ENCODE measurements around the gene TREML1.

TREML1 gene

DNA sequence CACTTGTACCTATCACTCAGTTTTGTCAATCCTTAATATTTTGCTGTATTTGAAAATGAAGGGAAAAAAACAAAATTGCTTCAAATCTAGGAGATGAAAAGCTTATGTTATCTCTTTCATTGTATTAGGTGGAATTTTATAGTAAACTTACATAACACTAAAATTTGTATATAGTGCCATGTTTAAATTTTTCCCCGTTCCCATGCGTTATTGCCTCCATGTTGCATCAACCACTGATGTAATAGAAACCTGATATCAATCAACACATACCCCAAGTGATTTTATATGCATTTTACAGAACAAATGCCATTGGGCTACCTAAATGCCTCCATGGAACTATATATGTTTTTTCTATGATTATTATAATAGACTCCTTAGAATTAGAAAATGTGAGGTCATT, 23.5 kb upstream of the TREML1 start:
- no peak for DNase-seq

DNA sequence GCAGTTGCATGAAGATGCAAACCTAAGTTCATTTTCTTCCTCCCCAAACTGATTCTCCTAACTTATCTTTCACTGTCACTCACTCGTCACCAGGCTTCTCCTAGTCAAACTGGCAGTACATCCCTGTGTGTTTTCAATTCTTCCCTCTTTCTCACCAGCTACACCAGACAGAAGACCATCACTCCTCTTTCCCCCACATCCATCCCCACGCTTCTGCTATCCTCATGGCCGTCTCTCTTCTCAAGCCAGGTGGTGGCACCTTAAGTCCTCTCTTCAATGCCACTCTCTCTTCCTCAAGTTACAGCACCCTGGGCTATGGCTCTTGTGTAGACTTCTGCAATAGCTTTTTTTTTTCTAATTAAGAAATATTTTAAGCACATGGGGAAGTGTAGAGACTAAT, 23.1 kb upstream of the TREML1 start:
- DNase-seq, result no peak

DNA sequence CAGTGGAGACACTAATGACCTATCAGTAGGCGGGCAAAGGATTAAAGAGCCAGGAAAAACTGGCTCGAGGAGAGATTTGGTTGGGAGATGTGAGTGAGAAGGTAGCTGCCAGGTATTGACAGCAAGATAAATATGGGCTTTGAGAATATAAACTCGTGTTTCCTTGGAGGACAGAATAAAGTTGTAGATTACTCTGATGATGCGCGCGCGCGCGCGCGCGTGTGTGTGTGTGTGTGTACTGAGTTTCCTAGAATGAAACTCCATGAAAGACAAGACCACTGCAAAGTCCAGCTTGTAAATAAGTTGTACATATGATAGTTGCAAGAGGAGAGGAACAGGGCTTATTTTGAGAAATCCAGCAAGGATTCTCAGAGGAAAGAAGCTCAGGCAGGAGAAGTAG, 22.0 kb upstream of the TREML1 start:
- DNase-seq, result no peak

DNA sequence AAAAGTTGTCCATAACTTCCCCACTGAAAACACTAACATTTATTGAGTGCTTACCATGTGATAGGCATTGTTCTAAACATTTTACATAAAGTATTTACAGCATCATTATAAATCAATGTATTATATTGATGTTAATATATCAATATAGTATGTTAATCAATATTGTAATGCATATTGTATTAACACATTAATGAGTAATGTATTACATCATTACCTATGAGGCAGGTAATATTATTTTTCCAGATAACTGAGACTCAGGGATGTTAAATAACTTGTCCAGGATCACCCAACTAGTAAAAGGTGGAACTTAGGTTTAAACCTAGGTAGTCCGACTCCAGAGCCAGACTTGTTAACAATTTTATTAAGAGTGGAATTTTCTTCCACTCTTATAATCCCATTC, 20.9 kb upstream of the TREML1 start:
- no peak for DNase-seq

DNA sequence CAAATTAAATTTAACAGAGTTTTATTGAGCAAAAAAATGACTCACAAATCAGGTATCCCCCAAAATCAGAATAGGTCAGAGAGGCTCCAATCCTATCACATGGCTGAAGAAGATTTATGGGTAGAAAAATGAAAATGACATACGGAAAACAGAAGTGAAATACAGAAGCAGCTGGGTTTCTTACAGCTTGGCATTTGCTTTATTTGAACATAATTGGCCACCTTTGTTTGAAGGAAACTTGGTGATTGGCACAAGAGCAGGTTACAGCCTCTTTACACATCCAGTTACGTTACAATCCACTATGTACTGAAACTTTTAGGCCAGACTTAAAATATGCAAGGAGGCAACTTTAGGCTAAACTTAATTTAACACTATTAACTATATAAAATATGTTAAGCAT, 20.5 kb upstream of the TREML1 start:
- no peak for DNase-seq

DNA sequence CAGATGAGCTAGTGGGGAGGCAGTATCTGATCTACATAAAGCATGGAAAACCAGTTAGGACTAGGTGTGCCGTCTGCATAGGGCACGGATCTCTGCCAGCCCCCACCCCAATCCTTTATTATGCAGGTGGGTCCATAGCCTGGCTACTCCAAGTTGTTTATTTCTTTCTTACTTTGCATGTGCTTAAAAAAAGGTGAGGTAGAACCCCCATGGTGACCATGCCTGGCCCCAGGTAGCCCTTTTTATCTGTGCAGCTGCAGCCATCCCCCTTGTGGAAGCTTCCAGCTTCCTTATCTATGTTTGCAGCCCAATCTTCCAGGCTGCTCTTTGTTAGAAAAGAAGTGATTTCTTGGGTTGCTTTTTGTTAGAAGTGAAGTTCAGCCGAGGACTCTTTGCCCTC, 17.8 kb upstream of the TREML1 start:
- no peak for DNase-seq

DNA sequence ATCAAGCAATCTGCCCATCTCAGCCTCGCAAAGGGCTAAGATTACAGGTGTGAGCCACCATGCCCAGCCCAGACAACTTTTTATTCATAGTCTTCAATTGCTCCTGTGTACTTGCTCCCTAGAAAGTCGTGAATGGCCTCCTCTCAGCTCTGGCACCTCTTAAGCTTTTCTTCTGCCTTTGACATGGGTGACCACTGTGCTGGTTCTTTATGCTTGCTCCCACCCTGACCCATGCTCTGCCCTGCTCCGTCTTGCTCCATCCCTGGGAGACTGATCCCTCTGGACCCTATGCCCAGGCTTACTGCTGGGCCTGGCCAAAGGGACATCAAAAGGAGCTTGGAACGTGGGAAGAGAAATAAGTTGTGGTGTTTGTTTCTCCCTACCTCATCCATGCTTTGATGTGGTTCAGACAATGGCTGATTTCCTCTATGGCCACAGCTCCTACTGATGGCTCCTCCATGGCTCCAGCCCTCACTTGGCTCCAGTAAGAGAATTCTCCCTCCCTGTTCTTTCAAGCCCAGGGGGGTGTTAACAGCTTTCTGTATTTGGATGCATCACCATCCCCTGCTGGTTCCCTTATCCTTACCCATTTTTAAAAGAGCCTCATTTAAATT, 16.5 kb upstream of the TREML1 start:
- DNase-seq, result no peak

DNA sequence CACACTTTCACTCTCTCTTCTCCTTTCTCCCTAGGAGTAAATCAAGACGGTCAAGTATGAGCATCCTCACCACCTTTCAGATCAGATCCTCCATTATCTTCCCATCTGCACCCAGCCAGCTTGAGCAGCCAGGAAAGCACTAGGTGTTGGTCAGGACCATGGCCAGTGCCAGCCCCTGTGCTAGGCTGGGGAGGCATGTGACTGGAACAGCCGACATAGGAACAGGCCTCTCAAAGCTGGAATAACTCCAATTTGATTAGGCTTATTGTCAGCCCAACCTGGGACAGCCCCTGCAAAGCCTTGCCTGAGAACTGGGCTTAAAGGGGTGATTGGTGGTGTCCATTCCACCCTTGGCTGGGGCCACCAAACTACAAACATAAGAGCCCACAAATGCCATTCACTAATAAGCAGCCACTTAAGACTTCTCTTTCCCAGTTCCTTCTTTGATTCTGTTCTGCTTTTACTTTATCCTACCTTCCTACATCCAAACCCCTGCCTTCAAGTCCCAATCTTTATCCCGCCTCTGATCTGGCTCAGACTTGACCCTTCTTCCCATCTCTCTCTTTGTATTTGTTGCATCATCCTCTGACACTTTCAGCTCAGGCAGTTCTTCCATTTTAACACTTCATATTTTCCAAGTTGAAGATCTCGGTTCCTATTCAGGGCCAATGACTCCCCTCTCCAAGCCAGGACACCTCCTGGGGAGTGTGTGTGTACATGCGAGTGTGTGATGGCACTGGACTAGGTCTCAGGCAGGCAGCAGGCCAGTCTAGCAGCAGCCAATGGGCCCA, 13.2 kb upstream of the TREML1 start:
- DNase-seq, result no peak

DNA sequence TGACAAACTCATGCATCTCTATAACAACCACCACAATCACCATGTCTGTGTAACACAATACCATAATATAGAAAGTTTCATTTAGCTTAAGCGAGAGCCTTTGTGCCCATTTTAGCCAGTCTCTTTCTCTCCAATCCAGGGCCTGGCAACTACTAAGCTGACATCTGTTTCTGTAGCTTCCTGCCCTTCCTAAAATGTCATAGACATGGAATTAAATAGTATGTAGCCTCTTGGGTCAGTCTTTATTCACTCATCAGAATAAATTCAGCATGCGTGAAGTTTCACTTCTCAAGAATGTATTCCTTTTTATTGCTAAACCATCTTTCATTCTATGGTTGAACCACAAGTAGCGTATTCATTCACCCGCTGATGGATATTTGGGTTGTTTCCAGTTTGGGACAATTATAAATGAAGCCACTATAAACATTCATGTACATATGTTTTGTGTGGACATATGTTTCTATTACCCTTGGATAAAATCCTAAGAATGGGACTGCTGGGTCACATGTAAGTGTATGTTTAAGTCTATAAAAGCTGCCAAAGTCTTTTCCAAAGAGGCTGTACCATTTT, 10.5 kb upstream of the TREML1 start:
- no peak for DNase-seq

DNA sequence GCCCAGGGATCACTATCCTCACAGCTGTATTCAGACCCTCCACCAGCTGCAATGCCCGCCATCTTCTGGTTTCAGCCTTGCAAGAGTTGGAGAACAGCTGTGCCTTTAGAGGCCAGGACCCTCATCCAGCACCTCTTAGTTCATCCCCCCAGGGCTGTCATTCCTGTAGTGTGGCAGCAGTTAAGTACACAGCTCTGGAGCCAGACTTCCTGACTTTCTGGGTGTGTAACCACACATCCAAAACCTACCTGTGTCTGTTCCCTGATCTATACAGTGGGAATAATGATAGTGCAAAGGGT, 9.2 kb upstream of the TREML1 start:
- DNase-seq, result no peak

DNA sequence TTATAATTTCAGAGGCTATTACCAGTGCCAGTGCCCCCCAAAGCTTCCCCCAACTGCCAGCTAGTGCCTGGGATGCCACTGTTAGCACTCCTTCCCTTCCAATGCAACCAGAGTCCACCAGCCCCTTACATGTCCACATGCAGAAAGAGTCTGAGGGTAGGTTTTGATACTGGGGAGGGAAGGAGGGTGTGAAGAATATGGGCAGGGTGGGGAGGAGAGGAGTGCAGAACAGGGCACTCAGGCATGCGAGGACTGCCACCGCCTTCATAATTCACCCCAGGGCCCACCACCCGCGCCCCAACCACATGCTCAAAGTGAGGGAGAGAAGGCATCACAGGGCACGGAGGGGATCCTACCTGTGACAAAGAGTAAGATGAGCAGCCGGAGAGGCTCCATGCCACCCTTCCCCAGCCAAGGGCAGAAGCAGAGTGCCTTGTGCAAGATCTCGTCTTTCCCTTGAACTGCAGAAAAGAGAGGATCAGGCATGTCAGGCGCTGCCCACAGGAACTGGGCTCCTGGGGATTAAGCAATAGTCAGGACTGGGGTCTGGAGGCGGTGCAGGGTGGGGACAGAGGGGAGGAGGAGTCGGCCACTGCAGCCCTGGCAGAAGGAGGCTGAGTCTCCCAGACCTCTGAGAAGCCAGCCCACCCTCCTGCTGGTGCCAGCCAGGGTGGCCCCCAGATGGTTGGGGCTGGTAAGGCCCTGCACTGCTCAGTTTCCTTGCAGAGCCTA, 8.7 kb upstream of the TREML1 start, which contains the start of gene TREM2:
Gene TREM2, minus strand, starts transcription at position 430 of the 732 bp plus-strand sequence. Its CDS starts 34 bp downstream, at position 396.
- DNase-seq, result no peak

DNA sequence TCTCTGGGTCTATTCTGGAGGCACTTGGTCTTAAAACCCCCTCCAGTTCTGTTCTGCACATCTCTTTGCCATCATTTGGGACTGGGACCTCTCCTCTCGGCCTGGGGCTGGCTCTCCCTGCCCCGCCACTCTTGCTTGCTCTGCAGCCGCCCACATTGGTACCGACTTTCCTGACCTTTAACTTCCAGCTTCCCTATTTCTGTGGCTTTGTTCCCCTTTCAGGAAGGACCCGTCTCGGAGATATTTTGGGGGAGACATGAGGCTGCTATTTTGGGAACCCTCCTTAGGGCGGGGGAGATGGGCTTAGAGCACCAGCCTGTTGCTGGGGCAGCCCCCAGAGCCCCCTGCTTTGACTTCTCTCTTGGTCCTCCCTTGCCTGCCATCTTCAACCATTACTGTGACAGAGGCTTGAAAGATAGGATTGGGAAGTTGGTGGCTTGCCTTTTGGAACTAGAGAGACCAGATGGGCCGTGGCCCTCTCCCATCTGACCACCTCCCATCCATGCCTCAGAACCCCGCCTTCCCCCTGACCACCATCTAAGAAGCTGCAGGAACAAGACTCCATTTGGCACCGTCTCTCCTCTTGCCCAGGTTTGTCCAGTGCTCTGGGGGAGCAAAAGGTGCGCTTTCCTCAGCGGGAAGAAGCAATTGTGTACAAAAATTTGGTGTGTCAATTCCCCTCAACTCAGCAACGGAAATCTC, 7.9 kb upstream of the TREML1 start:
- no peak for DNase-seq

DNA sequence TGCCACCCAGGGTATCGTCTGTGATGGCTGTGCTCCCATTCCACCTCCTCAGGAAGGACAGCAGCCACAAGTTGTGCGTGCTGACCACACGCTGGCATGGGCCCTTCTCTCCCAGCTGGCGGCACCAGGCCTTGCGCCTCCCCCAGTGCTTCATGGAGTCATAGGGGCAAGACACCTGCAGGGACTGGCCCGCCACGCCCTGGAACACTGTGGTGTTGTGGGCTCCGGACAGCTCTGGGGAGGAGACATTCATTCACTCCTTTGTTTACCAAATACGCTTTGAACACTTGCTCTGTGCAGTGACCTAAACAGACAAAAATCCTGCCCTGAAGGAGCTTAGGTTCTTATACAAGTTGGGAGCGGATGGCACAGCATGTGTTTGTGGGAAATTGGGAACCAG, 7.2 kb upstream of the TREML1 start:
- no peak for DNase-seq

DNA sequence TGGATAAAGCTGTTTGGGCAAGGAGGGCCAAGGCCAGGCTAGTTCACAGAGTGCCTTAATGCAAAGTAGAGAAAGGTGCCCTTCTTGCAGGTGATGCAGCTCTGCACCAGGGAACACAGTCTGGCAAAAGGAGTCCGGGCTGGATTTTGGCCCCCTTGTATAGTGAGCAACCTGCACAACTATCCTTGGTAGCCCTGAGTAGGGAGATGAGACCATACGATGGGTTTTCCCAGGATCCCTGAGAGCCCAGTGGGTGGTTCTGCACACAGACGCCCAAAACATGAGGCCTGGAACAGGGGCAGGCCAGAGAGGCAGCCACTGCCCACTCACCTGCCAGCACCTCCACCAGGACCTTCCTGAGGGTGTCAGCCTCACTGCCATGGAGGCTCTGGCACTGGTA, 6.8 kb upstream of the TREML1 start:
- DNase-seq, result no peak

DNA sequence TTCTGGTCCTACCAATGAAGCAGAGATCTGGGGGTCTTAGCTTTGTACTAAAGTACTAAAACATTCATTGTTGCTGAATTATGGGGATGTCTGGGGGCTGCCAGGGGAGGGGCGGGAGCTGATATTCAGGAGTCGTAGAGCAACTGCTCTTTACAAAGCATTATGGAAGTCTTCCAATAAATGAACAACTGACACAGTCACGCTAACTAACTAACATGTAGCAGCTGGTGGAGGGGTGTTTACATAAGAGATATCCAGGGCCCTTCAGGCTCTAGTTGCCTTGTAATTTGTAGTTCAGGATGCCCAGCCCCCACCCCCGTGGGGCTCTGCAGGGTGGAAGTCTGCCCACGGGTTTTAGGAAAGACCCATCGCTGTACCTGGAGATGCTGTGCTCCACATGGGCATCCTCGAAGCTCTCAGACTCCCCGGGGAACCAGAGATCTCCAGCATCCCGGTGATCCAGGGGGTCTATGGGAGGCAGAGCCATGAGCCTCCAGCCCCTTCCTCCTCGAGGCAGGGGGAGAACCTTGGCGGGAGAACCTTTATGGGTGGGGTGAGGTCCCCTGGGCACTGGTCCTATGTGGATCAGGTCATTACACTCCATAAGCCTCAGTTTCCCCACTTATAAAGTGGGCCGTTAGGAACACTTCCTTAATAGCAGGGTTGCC, 5.4 kb upstream of the TREML1 start:
- no peak for DNase-seq

DNA sequence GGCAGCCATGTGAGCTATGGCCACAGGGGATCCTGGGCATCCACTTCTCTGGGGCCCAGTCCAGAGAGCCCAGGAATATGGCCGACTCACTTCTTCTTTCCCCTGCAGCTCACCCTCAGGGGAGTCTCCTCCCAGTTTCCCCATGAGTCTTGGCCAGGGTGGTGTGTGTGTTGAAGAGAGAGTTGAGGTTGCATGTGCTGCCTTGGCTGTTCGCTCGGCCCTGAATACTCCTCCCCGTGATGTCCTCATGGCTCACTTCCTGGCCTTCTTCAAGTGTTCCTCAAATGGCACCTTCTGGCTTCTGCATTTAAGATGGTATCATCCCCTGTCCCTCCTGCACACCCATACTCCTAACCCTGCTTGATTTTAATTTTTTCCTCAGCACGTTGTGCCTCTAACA, 3.2 kb upstream of the TREML1 start:
- no peak for DNase-seq

DNA sequence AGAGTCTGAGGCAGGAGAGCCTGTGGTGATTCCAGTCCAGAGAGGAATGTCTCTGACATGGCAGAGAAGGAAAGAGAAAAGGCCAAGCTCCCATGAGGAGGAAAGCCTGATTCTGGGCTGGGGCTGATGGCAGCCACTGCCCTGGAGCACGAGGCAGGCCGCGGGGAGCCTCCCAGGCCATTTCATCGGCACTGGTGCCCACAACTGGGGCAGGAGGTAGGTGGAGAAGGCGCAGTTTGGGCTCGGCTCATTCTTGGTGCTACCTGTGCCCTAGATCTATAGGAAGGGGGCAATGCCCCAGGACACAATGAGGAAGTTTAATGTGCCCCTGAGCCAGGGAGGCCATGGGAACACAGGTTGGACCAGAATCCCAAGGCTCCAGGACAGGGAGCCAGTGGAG, 2.6 kb upstream of the TREML1 start:
- no peak for DNase-seq

DNA sequence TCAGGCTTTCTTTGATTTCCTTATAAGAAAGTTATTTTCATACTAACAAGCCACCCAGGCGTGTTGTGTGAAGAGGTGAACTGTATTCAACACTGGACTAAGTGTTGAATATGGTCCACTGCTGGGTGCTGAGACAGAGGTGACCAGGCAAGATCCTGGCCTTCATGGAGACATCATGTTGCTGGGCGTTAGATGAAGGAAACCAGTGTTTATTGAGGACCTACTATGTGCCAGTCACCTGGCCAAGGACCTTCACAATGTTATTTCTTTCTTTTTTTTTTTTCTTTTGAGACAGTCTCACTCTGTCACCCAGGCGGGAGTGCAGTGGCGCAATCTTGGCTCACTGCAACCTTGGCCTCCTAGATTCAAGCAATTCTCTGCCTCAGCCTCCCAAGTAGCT, 1.9 kb upstream of the TREML1 start:
- no peak for DNase-seq

DNA sequence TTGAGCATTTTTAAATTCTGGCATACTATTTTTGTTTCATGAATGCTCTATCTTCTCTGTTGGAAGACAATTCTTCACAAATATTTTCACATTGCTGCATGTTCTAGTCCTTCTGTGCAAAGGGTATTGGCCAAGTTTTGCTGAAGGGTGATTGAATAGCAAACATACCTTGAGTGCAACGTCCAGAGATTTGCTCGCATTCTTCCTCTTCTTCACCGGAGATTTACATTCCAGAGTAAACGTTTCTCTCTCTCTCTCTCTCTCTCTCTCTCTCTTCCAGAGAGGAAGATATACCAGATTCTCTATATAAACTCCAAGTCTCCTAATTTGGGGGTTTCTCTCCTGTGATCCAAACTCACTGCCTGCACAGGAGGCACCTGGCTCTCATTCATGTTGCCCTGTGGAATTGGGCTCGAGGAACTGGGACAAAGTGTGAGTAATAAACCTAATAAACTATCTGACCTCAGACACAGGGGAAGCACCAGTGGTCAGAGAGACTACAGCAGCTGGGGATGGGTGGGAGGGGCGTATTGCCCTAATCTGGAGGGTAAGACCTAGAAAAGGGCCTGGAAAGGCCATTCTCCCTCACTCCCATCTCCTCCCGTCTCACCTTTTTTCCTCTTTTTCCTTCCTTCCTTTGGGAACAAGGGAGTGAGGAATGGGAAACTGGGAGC, 1.1 kb upstream of the TREML1 start:
- no peak for DNase-seq

DNA sequence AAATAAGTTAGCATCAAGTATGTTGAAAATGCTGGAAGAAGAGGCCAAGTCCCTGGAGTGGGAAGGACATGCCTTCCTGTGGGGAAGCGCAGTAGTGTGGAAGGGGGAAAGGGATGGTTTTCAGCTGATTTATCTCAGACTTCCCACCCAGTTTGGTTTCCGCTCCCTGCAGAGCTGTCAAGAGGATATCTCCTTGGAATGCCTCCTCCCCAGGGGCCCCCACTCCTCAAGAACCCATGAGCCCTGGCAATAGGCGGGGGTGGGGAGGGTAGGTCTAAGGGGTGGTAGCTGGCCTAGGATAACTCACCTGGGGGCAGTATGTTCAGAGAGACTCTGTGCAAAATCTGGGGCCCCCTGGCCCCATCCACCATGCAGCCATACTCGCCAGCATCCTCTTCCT, 696 bp downstream of the TREML1 start:
- no peak for DNase-seq

DNA sequence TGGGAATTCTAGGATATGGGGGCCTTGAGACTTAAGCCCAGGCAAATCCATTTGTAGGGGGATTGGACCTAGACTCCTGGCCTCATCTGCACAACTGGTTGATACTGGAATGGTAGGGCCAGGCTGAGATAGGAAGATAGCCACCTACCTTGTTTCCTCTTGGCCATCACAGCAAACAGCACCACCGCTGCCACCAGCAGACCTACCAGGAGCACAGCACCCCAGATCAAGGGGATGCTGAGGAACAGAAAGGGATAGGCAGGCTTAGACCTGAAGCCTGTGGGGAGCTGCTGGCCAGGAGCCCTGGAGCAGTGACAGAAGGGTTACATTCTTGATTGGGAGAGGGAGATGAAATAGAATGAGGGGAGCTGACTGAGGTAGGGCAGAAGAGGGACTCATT, 3.5 kb downstream of the TREML1 start:
- DNase-seq, result no peak

DNA sequence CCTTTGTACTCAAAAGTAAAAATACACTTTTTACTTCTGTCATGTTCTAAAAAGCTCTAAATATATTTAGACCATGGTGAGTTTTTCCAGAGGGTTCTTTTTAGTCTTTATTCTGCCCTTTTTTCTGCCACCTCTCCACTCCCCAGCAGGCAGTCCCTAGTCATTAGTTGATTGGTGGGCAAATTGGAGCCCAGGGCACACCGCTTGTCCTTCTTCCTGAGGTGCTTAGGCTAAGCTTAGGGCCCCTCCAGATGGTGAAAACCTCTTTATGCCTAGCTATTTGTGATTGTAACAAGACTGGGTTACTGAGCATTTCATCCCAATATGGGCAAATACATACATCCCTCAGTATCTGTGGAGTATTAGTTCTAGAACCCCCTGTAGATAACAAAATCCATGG, 6.2 kb downstream of the TREML1 start:
- DNase-seq, result no peak

Measured in 8988T (cell line).